HepG2 (cell line): ENCODE measurements around the gene TFB1M. TPM values are rescaled to one million over a fixed set of nuclear protein-coding genes. Genes with fewer than 3 reads are reported as not detected.

Source experiments
- ATAC-seq: fragments of 200-7000 bp; cut with Tn5 transposase; 3 replicates; pipeline ENCODE4 v1.9.1; 2020; ENCODE audit warnings: mild to moderate bottlenecking, moderate library complexity
- BruUV-seq: library from RNA; stranded (reverse); fragments of 400-500 nt; replicated peaks from 2 replicates; lab custom pipeline; 2021; lab: Mats Ljungman, UMichigan
- CTCF ChIA-PET: fragments of 300-600 bp; formaldehyde crosslinking; extraction: SDS; loops from one replicate; lab custom pipeline; 2021; ENCODE audit warnings: low total read pairs, inconsistent platforms, low intra/inter-chr PET ratio; lab: Yijun Ruan, JAX
- POLR2A ChIA-PET: fragments of 350-600 bp; sonication (Branson Sonifier 250); formaldehyde crosslinking; loops from one replicate; lab custom pipeline; 2020; ENCODE audit warnings: antibody characterized with exemption, inconsistent platforms; lab: Yijun Ruan, JAX
- DNase-seq: peaks from one replicate; pipeline ENCODE4 v3.0.0-alpha.2; 2015; ENCODE audit warnings: low spot score
- FAIRE-seq: peaks from 3 replicates; lab custom pipeline; 2011; peaks lifted over from hg19 to GRCh38; lab: Jason Lieb, UNC
- H2AFZ ChIP-seq: one replicate; pipeline ENCODE4 v1.6.1; 2011; ENCODE audit warnings: low read length, inconsistent platforms
- H3K27ac ChIP-seq: fragments of 300-600 bp; 3 replicates; pipeline ENCODE4 v1.8.0; 2011; ENCODE audit warnings: mixed run types, mild to moderate bottlenecking, mixed read lengths, low read length, inconsistent platforms; ENCODE audit not compliant: insufficient read depth; ENCODE audit errors: extremely low read length
- H3K27me3 ChIP-seq, 2 experiments: fragments of 200-600 bp in 1 of 2; 2 replicates in 1 of 2; 3 replicates in 1 of 2; pipeline versions ENCODE4 v1.6.0 to v1.8.0; 2011; ENCODE audit warnings: low read length in 2 of 2, mild to moderate bottlenecking in 2 of 2, moderate library complexity in 2 of 2, inconsistent platforms in 1 of 2; ENCODE audit not compliant: insufficient read depth in 2 of 2, control insufficient read depth in 1 of 2
- H3K36me3 ChIP-seq, 2 experiments: fragments of 200-600 bp in 1 of 2; replicated peaks in 1 of 2; 2 replicates in 1 of 2; 3 replicates in 1 of 2; pipeline versions ENCODE4 v1.5.1 to v1.8.0; 2011; ENCODE audit warnings: low read length in 2 of 2, inconsistent platforms in 1 of 2; ENCODE audit not compliant: insufficient read depth in 2 of 2, control insufficient read depth in 1 of 2
- H3K4me1 ChIP-seq: 2 replicates; pipeline ENCODE4 v1.5.1; 2012; ENCODE audit warnings: low read length, inconsistent platforms; ENCODE audit not compliant: insufficient read depth
- H3K4me2 ChIP-seq: 2 replicates; pipeline ENCODE4 v1.6.0; 2011; ENCODE audit warnings: low read depth, low read length, inconsistent platforms
- H3K4me3 ChIP-seq, 3 experiments: fragments of 200-600 bp in 1 of 3; sonication (generic), shearing (Covaris generic) in 1 of 3; replicated peaks in 1 of 3; 2 replicates each; pipeline ENCODE4 v1.5.1; 2011 to 2016; ENCODE audit warnings: low read length in 3 of 3, inconsistent platforms in 2 of 3, low read depth in 2 of 3, mild to moderate bottlenecking in 2 of 3, control low read depth in 1 of 3, mixed read lengths in 1 of 3; ENCODE audit not compliant: insufficient read depth in 1 of 3
- H3K79me2 ChIP-seq: one replicate; pipeline ENCODE4 v1.6.1; 2011; ENCODE audit warnings: low read length, inconsistent platforms; ENCODE audit not compliant: insufficient read depth
- H3K9ac ChIP-seq: 2 replicates; pipeline ENCODE4 v1.6.0; 2011; ENCODE audit warnings: mild to moderate bottlenecking, low read depth, low read length, inconsistent platforms; ENCODE audit not compliant: insufficient read depth
- H3K9me3 ChIP-seq: 2 replicates; pipeline ENCODE4 v1.5.1; 2012; ENCODE audit warnings: mild to moderate bottlenecking, low read length
- H4K20me1 ChIP-seq: 2 replicates; pipeline ENCODE4 v1.6.0; 2011; ENCODE audit warnings: inconsistent platforms, mild to moderate bottlenecking, low read length, moderate library complexity; ENCODE audit not compliant: insufficient read depth
- ATF7-NPFF ChIP-seq: sonication (generic); formaldehyde crosslinking; IDR thresholded peaks from 2 replicates; pipeline ENCODE4 v1.8.1; 2023; ENCODE audit warnings: mild to moderate bottlenecking, low read depth, missing genetic modification reagents, moderate library complexity
- MAZ ChIP-seq, 2 experiments: sonication (generic) in 1 of 2; formaldehyde crosslinking in 1 of 2; IDR thresholded peaks; 2 replicates each; pipeline versions ENCODE4 v1.5.0 to v1.6.1; 2012 to 2020; ENCODE audit warnings: low read depth in 2 of 2, mild to moderate bottlenecking in 2 of 2, borderline replicate concordance in 1 of 2, improper control_type of control experiment in 1 of 2, low read length in 1 of 2, missing genetic modification reagents in 1 of 2, moderate library complexity in 1 of 2
- MZF1 ChIP-seq: sonication (generic); formaldehyde crosslinking; IDR thresholded peaks from 2 replicates; pipeline ENCODE4 v1.8.1; 2023; ENCODE audit warnings: mild to moderate bottlenecking, missing genetic modification reagents, borderline replicate concordance
- NFYB ChIP-seq: sonication (generic); formaldehyde crosslinking; IDR thresholded peaks from 2 replicates; pipeline ENCODE4 v1.4.0; 2020; ENCODE audit warnings: missing genetic modification reagents
- NRL ChIP-seq: sonication (generic); formaldehyde crosslinking; IDR thresholded peaks from 2 replicates; pipeline ENCODE4 v1.5.0; 2020; ENCODE audit warnings: missing genetic modification reagents, mild to moderate bottlenecking, moderate library complexity, borderline replicate concordance
- SMC3 ChIP-seq: IDR thresholded peaks from 2 replicates; pipeline ENCODE4 v1.6.1; 2011; ENCODE audit warnings: low read length, improper control_type of control experiment
- SP4 ChIP-seq: sonication (generic); formaldehyde crosslinking; IDR thresholded peaks from 2 replicates; pipeline ENCODE4 v1.8.1; 2023; ENCODE audit warnings: mild to moderate bottlenecking, missing genetic modification reagents
- ZNF143 ChIP-seq: sonication (generic); formaldehyde crosslinking; IDR thresholded peaks from 2 replicates; pipeline ENCODE4 v1.4.0; 2020; ENCODE audit warnings: missing genetic modification reagents
- ZNF549 ChIP-seq: sonication (generic); formaldehyde crosslinking; IDR thresholded peaks from 2 replicates; pipeline ENCODE4 v1.5.0; 2020; ENCODE audit warnings: missing genetic modification reagents
- ZNF737 ChIP-seq: sonication (generic); formaldehyde crosslinking; IDR thresholded peaks from 2 replicates; pipeline ENCODE4 v1.5.0; 2020; ENCODE audit warnings: missing genetic modification reagents, mild to moderate bottlenecking, borderline replicate concordance
- WGBS: methylation state at CpG from one replicate; pipeline ENCODE4 v1.1.6; 2017; ENCODE audit warnings: low lambda C conversion rate; 5-methylcytosine and 5-hydroxymethylcytosine counted together
- in situ Hi-C: cut with HindIII; loops from 2 replicates; pipeline ENCODE4 v1.10.0; 2017; ENCODE audit warnings: low pct_unique_long_range_greater_than_20kb; ENCODE audit not compliant: extremely low pct_ligation_motif_present
- intact Hi-C: fragments of 100-400 bp; cut with micrococcal nuclease; formaldehyde crosslinking; loops from one replicate; pipeline ENCODE4 v1.10.0; 2022; ENCODE audit not compliant: unreplicated experiment
- polyA plus RNA-seq, 8 experiments: library from polyadenylated mRNA; depleted of rRNA in 3 of 8; stranded (reverse) in 7 of 8; unstranded in 1 of 8; fragments of >200 nt; fragmentation: Illumina TruSeq in 4 of 8; extraction: Trizol in 4 of 8; gene quantifications; 2 replicates each; pipeline versions ENCODE4 v1.2.1 to v1.2.3, GENCODE V29; 2011 to 2016; ENCODE audit warnings: low read depth in 4 of 8, missing spikeins in 1 of 8, mixed read lengths in 1 of 8; ENCODE audit not compliant: insufficient read depth in 1 of 8
- total RNA-seq, 5 experiments: library from RNA; depleted of rRNA; stranded (reverse); fragments of >200 nt; fragmentation: Illumina TruSeq; extraction: Trizol; gene quantifications; 2 replicates each; pipeline ENCODE4 v1.2.3, GENCODE V29; 2016; ENCODE audit warnings: low read depth in 1 of 5

TFB1M gene
- total and polyA plus RNA-seq, 2 of the 13 experiments (the other 11 are each of a cell fraction or from before 2014, with no cell fraction given), result 91.4 to 122 TPM

- DNase-seq, result no peak
- no peak for FAIRE-seq
- in situ Hi-C loops, result no loop called here
- no TSS peak for BruUV-seq
- Histone ChIP-seq H3K36me3 (no peaks in the 10 kb centered on the region), H3K4me2 (no peak overlapping the region), H2AFZ (no peak overlapping the region), H3K9ac (no peak overlapping the region), H4K20me1 (no peaks in the 10 kb centered on the region), H3K27ac (no peak overlapping the region), H3K4me3 (no peak overlapping the region), H3K79me2 (no peaks in the 10 kb centered on the region), H3K4me1 (0 out of 2 replicates have a peak, but pooled peaks cover 5% of the 10 kb centered on the region), H3K9me3 (peaks cover 7% of the 10 kb centered on the region; the same call in 1 of the 2 replicates), H3K27me3 (no peaks in the 10 kb centered on the region)
- CTCF ChIA-PET, result no interaction called here
- intact Hi-C loops, result no loop called here
- POLR2A ChIA-PET, result interaction anchor here (1.2 kb wide), 1 partner anchor 11 kb away, joined by 7 read pairs; no protein-coding TSS in a partner anchor
- peak; percentile 11; the same call in 2 of the 3 replicates for ATAC-seq
- WGBS, result 59% methylated on average over 4 of the region's 4 CpGs
- no peak for TF ChIP-seq ZNF737 (CRISPR knock-in tag)
- TF ChIP-seq ZNF143 (CRISPR knock-in tag), result no peak
- TF ChIP-seq NRL, result 0 out of 2 replicates have a peak, but pooled peaks have one; percentile 53
- TF ChIP-seq ATF7-NPFF, result no peak
- TF ChIP-seq ZNF549, result no peak
- no peak for TF ChIP-seq MZF1 (CRISPR knock-in tag)
- TF ChIP-seq NFYB (CRISPR knock-in tag), result no peak
- TF ChIP-seq SMC3, result no peak
- TF ChIP-seq MAZ (IDR thresholded peaks at IDR 0.05; ENCODE audit: borderline replicate concordance, low read depth, low read length), result peak; percentile 35; the same call in 1 of the 2 replicates
- TF ChIP-seq MAZ (CRISPR knock-in tag; IDR thresholded peaks at IDR 0.05; ENCODE audit: low read depth), result no peak
- no peak for TF ChIP-seq SP4 (CRISPR knock-in tag)
Measured at GRCh38 chr6:155234687-155235086, 79.6 kb downstream of the TFB1M start.
